HCT116 (cell line): ENCODE measurements around the gene NOXO1.

Source experiments
- CTCF ChIP-seq, 3 experiments: fragments of 200-600 bp in 1 of 3; sonication (generic) in 1 of 3; IDR thresholded peaks in 2 of 3; conservative IDR thresholded peaks in 1 of 3; 2 replicates each; pipeline ENCODE4 v1.5.1; 2012 to 2017; ENCODE audit warnings: low read depth in 2 of 3, low read length in 2 of 3, antibody characterized with exemption in 1 of 3, borderline replicate concordance in 1 of 3, control low read depth in 1 of 3, mild to moderate bottlenecking in 1 of 3, mixed read lengths in 1 of 3, mixed run types in 1 of 3, moderate library complexity in 1 of 3; ENCODE audit not compliant: insufficient read depth in 1 of 3
- SIN3A ChIP-seq: IDR thresholded peaks from 2 replicates; pipeline ENCODE4 v1.6.1; 2012; ENCODE audit warnings: low read depth
- TF ChIP-seq, protein P1 (sequence below): IDR thresholded peaks from 2 replicates; pipeline ENCODE4 v1.6.1; 2011; ENCODE audit warnings: mild to moderate bottlenecking, low read length, moderate library complexity; ENCODE audit not compliant: insufficient replicate concordance; ENCODE audit errors: extremely low read depth

DNA sequence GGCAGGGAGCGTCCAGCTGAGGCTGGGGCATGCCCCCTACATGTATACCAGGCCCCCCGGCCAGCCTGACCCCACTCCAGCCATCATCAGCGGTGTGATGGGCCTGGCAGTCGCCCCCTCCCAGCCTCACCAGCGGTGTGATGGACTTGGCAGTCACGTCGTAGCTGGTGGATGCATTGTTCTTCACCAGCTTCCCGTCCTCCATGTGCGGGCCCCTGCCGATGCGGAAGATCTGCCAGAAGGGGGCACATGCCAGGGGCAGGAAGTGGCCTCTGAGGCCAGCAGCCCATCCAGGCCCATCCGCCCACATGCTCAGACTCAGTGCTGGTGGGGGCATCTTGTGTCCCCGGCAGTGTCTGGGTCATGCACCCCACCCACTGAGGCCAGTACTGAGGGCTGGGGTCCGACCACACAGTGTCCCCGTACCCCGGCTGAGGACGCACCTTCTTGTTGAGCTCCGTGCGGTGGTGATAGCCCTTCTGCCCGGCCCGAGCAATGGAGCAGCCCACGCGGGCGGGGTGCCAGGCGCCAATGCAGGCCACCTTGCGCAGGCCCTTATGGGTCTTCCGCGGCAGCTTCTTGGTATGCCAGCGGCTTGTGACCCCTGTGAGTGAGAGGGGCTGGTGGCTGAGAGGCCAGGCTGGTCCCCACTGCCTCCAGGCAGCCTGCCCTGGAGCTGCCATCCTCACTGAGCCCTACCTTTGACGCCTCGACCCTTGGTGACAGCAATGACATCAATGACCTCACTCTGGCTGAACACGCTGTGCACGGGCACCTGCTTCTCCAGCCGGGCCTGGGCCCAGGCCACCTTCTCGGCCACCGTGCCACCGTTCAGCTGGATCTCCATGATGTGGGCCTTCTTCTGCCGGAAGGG is 34.5 kb downstream of the NOXO1 start:
- TF ChIP-seq SIN3A (no peak), CTCF (IDR thresholded peaks at IDR 0.05 in 2 of 3, conservative IDR thresholded peaks at IDR 0.05 in 1 of 3; ENCODE audit: borderline replicate concordance in 1 of 3, insufficient read depth in 1 of 3, low read depth in 2 of 3, low read length in 2 of 3) (no peak)
- TF ChIP-seq, protein P1, sequence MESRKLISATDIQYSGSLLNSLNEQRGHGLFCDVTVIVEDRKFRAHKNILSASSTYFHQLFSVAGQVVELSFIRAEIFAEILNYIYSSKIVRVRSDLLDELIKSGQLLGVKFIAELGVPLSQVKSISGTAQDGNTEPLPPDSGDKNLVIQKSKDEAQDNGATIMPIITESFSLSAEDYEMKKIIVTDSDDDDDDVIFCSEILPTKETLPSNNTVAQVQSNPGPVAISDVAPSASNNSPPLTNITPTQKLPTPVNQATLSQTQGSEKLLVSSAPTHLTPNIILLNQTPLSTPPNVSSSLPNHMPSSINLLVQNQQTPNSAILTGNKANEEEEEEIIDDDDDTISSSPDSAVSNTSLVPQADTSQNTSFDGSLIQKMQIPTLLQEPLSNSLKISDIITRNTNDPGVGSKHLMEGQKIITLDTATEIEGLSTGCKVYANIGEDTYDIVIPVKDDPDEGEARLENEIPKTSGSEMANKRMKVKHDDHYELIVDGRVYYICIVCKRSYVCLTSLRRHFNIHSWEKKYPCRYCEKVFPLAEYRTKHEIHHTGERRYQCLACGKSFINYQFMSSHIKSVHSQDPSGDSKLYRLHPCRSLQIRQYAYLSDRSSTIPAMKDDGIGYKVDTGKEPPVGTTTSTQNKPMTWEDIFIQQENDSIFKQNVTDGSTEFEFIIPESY = no peak
